Measurements from ENCODE around the gene SMYD3.
A peak's percentile ranks its signal among the peaks of the same experiment; 100 is the strongest.

The SMYD3 gene

GRCh38 chr1:246267896-246268295, 239.2 kb downstream of the SMYD3 start:
- in situ Hi-C loops (cut with MboI; ENCODE audit: low pct_unique_long_range_greater_than_20kb, low sequenced_read_pairs) = no loop called here
- DNase-seq = no peak

- in situ Hi-C loops (cut with MboI; ENCODE audit: low pct_unique_long_range_greater_than_20kb, low sequenced_read_pairs) = no loop called here
- DNase-seq = no peak
Measured at GRCh38 chr1:246267426-246267825, 239.7 kb downstream of the SMYD3 start.

- no peak for DNase-seq
- in situ Hi-C loops (cut with MboI; ENCODE audit: low pct_unique_long_range_greater_than_20kb, low sequenced_read_pairs) = no loop called here
Measured at GRCh38 chr1:246265481-246265880, 241.6 kb downstream of the SMYD3 start.

GRCh38 chr1:246262281-246262680, 244.8 kb downstream of the SMYD3 start:
- in situ Hi-C loops (cut with MboI; ENCODE audit: low pct_unique_long_range_greater_than_20kb, low sequenced_read_pairs) = no loop called here
- DNase-seq = no peak

- peak; percentile 40 for DNase-seq
- in situ Hi-C loops (cut with MboI; ENCODE audit: low pct_unique_long_range_greater_than_20kb, low sequenced_read_pairs) = no loop called here
Measured at GRCh38 chr1:246261639-246262038, 245.4 kb downstream of the SMYD3 start.

GRCh38 chr1:246258250-246258649, 248.8 kb downstream of the SMYD3 start:
- no peak for DNase-seq
- in situ Hi-C loops (cut with MboI; ENCODE audit: low pct_unique_long_range_greater_than_20kb, low sequenced_read_pairs) = no loop called here

- in situ Hi-C loops (cut with MboI; ENCODE audit: low pct_unique_long_range_greater_than_20kb, low sequenced_read_pairs) = no loop called here
- DNase-seq = no peak
Measured at GRCh38 chr1:246255773-246256172, 251.3 kb downstream of the SMYD3 start.

GRCh38 chr1:246254854-246255253, 252.2 kb downstream of the SMYD3 start:
- in situ Hi-C loops (cut with MboI; ENCODE audit: low pct_unique_long_range_greater_than_20kb, low sequenced_read_pairs) = no loop called here
- DNase-seq = no peak

GRCh38 chr1:246246430-246246829, 260.6 kb downstream of the SMYD3 start:
- in situ Hi-C loops (cut with MboI; ENCODE audit: low pct_unique_long_range_greater_than_20kb, low sequenced_read_pairs) = no loop called here
- no peak for DNase-seq

- no peak for DNase-seq
- in situ Hi-C loops (cut with MboI; ENCODE audit: low pct_unique_long_range_greater_than_20kb, low sequenced_read_pairs) = no loop called here
Measured at GRCh38 chr1:246245541-246245940, 261.5 kb downstream of the SMYD3 start.

- DNase-seq = no peak
- in situ Hi-C loops (cut with MboI; ENCODE audit: low pct_unique_long_range_greater_than_20kb, low sequenced_read_pairs) = no loop called here
Measured at GRCh38 chr1:246232126-246232525, 275.0 kb downstream of the SMYD3 start.

GRCh38 chr1:246226041-246226440, 281.0 kb downstream of the SMYD3 start:
- in situ Hi-C loops (cut with MboI; ENCODE audit: low pct_unique_long_range_greater_than_20kb, low sequenced_read_pairs) = no loop called here
- DNase-seq = no peak

GRCh38 chr1:246221485-246222255, 285.4 kb downstream of the SMYD3 start:
- DNase-seq = no peak
- in situ Hi-C loops (cut with MboI; ENCODE audit: low pct_unique_long_range_greater_than_20kb, low sequenced_read_pairs) = no loop called here

- DNase-seq = no peak
- in situ Hi-C loops (cut with MboI; ENCODE audit: low pct_unique_long_range_greater_than_20kb, low sequenced_read_pairs) = no loop called here
Measured at GRCh38 chr1:246220495-246221065, 286.5 kb downstream of the SMYD3 start.

- in situ Hi-C loops (cut with MboI; ENCODE audit: low pct_unique_long_range_greater_than_20kb, low sequenced_read_pairs) = no loop called here
- DNase-seq = peak; percentile 51
Measured at GRCh38 chr1:246219508-246220030, 287.5 kb downstream of the SMYD3 start.

GRCh38 chr1:246218686-246219085, 288.4 kb downstream of the SMYD3 start:
- in situ Hi-C loops (cut with MboI; ENCODE audit: low pct_unique_long_range_greater_than_20kb, low sequenced_read_pairs) = no loop called here
- DNase-seq = no peak

- in situ Hi-C loops (cut with MboI; ENCODE audit: low pct_unique_long_range_greater_than_20kb, low sequenced_read_pairs) = no loop called here
- DNase-seq = peak; percentile 50
Measured at GRCh38 chr1:246216906-246217305, 290.2 kb downstream of the SMYD3 start.

GRCh38 chr1:246215510-246215903, 291.6 kb downstream of the SMYD3 start:
- no peak for DNase-seq
- in situ Hi-C loops (cut with MboI; ENCODE audit: low pct_unique_long_range_greater_than_20kb, low sequenced_read_pairs) = no loop called here

GRCh38 chr1:246214708-246215509, 292.2 kb downstream of the SMYD3 start:
- DNase-seq = peak; percentile 90
- in situ Hi-C loops (cut with MboI; ENCODE audit: low pct_unique_long_range_greater_than_20kb, low sequenced_read_pairs) = no loop called here

GRCh38 chr1:246213947-246214346, 293.1 kb downstream of the SMYD3 start:
- in situ Hi-C loops (cut with MboI; ENCODE audit: low pct_unique_long_range_greater_than_20kb, low sequenced_read_pairs) = no loop called here
- DNase-seq = no peak

All from KBM-7 (cell line).